GM23338 (cell line): ENCODE data around the gene CSF3. TPM values are rescaled to one million over a fixed set of nuclear protein-coding genes. Genes with fewer than 3 reads are reported as not detected.

Experiments used
- ATAC-seq: fragments of 200-7000 bp; cut with Tn5 transposase; 3 replicates; pipeline ENCODE4 v1.9.1; 2020
- DNase-seq: peaks from one replicate; pipeline ENCODE4 v3.0.0-alpha.2; 2015; ENCODE audit warnings: low spot score
- H2AFZ ChIP-seq: fragments of 200-600 bp; sonication (generic); 2 replicates; pipeline ENCODE4 v1.8.0; 2016; ENCODE audit warnings: antibody characterized with exemption, mild to moderate bottlenecking, moderate library complexity
- H3F3A ChIP-seq: fragments of 200-600 bp; sonication (generic); replicated peaks from 2 replicates; pipeline ENCODE4 v1.8.0; 2017; ENCODE audit warnings: antibody characterized with exemption, mixed run types, low read depth
- H3K27ac ChIP-seq: fragments of 200-600 bp; sonication (generic); 2 replicates; pipeline ENCODE4 v1.6.1; 2016; ENCODE audit warnings: low read depth
- H3K27me3 ChIP-seq: fragments of 200-600 bp; sonication (generic); 2 replicates; pipeline ENCODE4 v1.8.0; 2016; ENCODE audit warnings: mild to moderate bottlenecking, mixed run types, moderate library complexity; ENCODE audit not compliant: insufficient read depth
- H3K36me3 ChIP-seq: fragments of 200-600 bp; sonication (generic); 2 replicates; pipeline ENCODE4 v1.8.0; 2016; ENCODE audit warnings: mild to moderate bottlenecking; ENCODE audit not compliant: insufficient read depth
- H3K4me1 ChIP-seq: fragments of 200-600 bp; sonication (generic); 2 replicates; pipeline ENCODE4 v1.8.0; 2016; ENCODE audit warnings: mild to moderate bottlenecking, moderate library complexity; ENCODE audit not compliant: insufficient read depth
- H3K4me2 ChIP-seq: fragments of 200-600 bp; sonication (generic); 2 replicates; pipeline ENCODE4 v1.7.1; 2017; ENCODE audit warnings: mixed run types
- H3K4me3 ChIP-seq: fragments of 200-600 bp; sonication (generic); 2 replicates; pipeline ENCODE4 v1.6.1; 2016; ENCODE audit warnings: mixed run types
- H3K79me2 ChIP-seq: fragments of 200-600 bp; sonication (generic); replicated peaks from 2 replicates; pipeline ENCODE4 v1.8.0; 2017; ENCODE audit warnings: mild to moderate bottlenecking; ENCODE audit not compliant: insufficient read depth
- H3K9me2 ChIP-seq: fragments of 200-600 bp; sonication (generic); 2 replicates; pipeline ENCODE4 v1.8.0; 2017; ENCODE audit not compliant: insufficient read depth
- H4K20me1 ChIP-seq: fragments of 200-600 bp; sonication (generic); replicated peaks from 2 replicates; pipeline ENCODE4 v1.8.0; 2017; ENCODE audit warnings: mild to moderate bottlenecking; ENCODE audit not compliant: insufficient read depth
- H3K27ac Mint-ChIP-seq: 2 replicates; pipeline ENCODE4 v1.8.0; 2020; ENCODE audit warnings: inconsistent platforms, mild to moderate bottlenecking, moderate library complexity, mixed read lengths
- H3K27me3 Mint-ChIP-seq: 3 replicates; pipeline ENCODE4 v1.8.0; 2022; ENCODE audit warnings: low read depth, mild to moderate bottlenecking, moderate library complexity, mixed read lengths, inconsistent platforms; ENCODE audit not compliant: insufficient read depth, poor library complexity
- H3K36me3 Mint-ChIP-seq: 3 replicates; pipeline ENCODE4 v1.8.0; 2021; ENCODE audit warnings: low read depth, mild to moderate bottlenecking, inconsistent platforms, moderate library complexity, mixed read lengths
- H3K4me1 Mint-ChIP-seq: 3 replicates; pipeline ENCODE4 v1.8.0; 2020; ENCODE audit warnings: mild to moderate bottlenecking, inconsistent platforms, mixed read lengths
- H3K4me3 Mint-ChIP-seq: 3 replicates; pipeline ENCODE4 v1.8.0; 2021; ENCODE audit warnings: moderate library complexity, mild to moderate bottlenecking, inconsistent platforms, mixed read lengths
- H3K9me3 Mint-ChIP-seq: 3 replicates; pipeline ENCODE4 v1.8.0; 2020; ENCODE audit warnings: moderate library complexity, mild to moderate bottlenecking, inconsistent platforms, mixed read lengths
- CREB1 ChIP-seq: fragments of 250-450 bp; sonication (Bioruptor Pico); IDR thresholded peaks from 2 replicates; pipeline ENCODE4 v1.5.0; 2020; ENCODE audit warnings: low read depth, mild to moderate bottlenecking, moderate library complexity
- EZH2phosphoT487 ChIP-seq: fragments of 200-600 bp; sonication (generic); IDR thresholded peaks from one replicate; pipeline ENCODE4 v1.8.1; 2018; ENCODE audit warnings: antibody characterized with exemption; ENCODE audit not compliant: unreplicated experiment
- NANOG ChIP-seq: IDR thresholded peaks from 2 replicates; pipeline ENCODE4 v1.6.1; 2016; ENCODE audit warnings: antibody characterized with exemption, borderline replicate concordance
- REST ChIP-seq: IDR thresholded peaks from one replicate; pipeline ENCODE4 v1.6.1; 2018; ENCODE audit warnings: antibody characterized with exemption; ENCODE audit not compliant: unreplicated experiment
- STAT1 ChIP-seq: IDR thresholded peaks from one replicate; pipeline ENCODE4 v1.6.1; 2016; ENCODE audit warnings: antibody characterized with exemption; ENCODE audit not compliant: unreplicated experiment
- ZNF114 ChIP-seq: fragments of 250-450 bp; sonication (Bioruptor Pico); IDR thresholded peaks from 2 replicates; pipeline ENCODE4 v1.5.0; 2020; ENCODE audit warnings: mild to moderate bottlenecking, moderate library complexity
- ZNF331 ChIP-seq: fragments of 250-450 bp; sonication (Bioruptor Pico); IDR thresholded peaks from 2 replicates; pipeline ENCODE4 v1.5.0; 2020; ENCODE audit warnings: low read depth, mild to moderate bottlenecking, moderate library complexity
- ZNF462 ChIP-seq: fragments of 250-450 bp; sonication (Bioruptor Pico); IDR thresholded peaks from 2 replicates; pipeline ENCODE4 v1.5.0; 2020; ENCODE audit warnings: mild to moderate bottlenecking, moderate library complexity
- polyA plus RNA-seq: library from polyadenylated mRNA; unstranded; fragments of >200 nt; fragmentation: Nextera tagmentation; extraction: Ambion mirVana; gene quantifications from 2 replicates; pipeline ENCODE4 v1.2.1, GENCODE V29; 2016
- total RNA-seq: library from RNA; depleted of rRNA; stranded (reverse); fragments of >200 nt; shearing (Covaris generic); gene quantifications from 2 replicates; pipeline ENCODE4 v1.2.3, GENCODE V29; 2014

CSF3 gene
- total and polyA plus RNA-seq, 2 experiments from 2014 or later, result not detected

- peaks cover 58% of the 10 kb centered on the region for H3K36me3 Mint-ChIP-seq
- H3K27me3 Mint-ChIP-seq, result peaks cover 8% of the 10 kb centered on the region
- H3K9me2 ChIP-seq, result no peaks in the 10 kb centered on the region
- no peak overlapping the region for H3K4me2 ChIP-seq
- H3K4me3 ChIP-seq, result no peak overlapping the region
- H3K36me3 ChIP-seq, result peaks cover 15% of the 10 kb centered on the region; the same call in 1 of the 2 replicates
- no peak overlapping the region for H3K27ac Mint-ChIP-seq
- H2AFZ ChIP-seq, result no peak overlapping the region
- no peak overlapping the region for H3K27ac ChIP-seq
- TF ChIP-seq ZNF114 (CRISPR knock-in tag), result no peak
- TF ChIP-seq ZNF331 (CRISPR knock-in tag), result no peak
- TF ChIP-seq ZNF462 (CRISPR knock-in tag), result no peak
- TF ChIP-seq NANOG, result no peak
- TF ChIP-seq CREB1, result no peak
- TF ChIP-seq EZH2phosphoT487, result no peak
- no peak for TF ChIP-seq REST
- no peak for TF ChIP-seq STAT1
- H3F3A ChIP-seq, result peaks cover 13% of the 10 kb centered on the region
- H3K9me3 Mint-ChIP-seq, result no peaks in the 10 kb centered on the region
- no peaks in the 10 kb centered on the region for H3K79me2 ChIP-seq
- peaks cover 29% of the 10 kb centered on the region for H3K4me1 Mint-ChIP-seq
- DNase-seq, result no peak
- no peak overlapping the region for H3K4me3 Mint-ChIP-seq
- H3K27me3 ChIP-seq, result no peaks in the 10 kb centered on the region
- ATAC-seq, result no peak
- peaks cover 22% of the 10 kb centered on the region for H3K4me1 ChIP-seq
- H4K20me1 ChIP-seq, result no peaks in the 10 kb centered on the region
Measured at GRCh38 chr17:40022497-40022896, 7.3 kb downstream of the CSF3 start.
